K562 (cell line): ENCODE results near the gene COPS6. TPM values are rescaled to one million over a fixed set of nuclear protein-coding genes. Genes with fewer than 3 reads are reported as not detected.

ENCODE experiments used
- ATAC-seq: fragments of 200-7000 bp; cut with Tn5 transposase; 3 replicates; pipeline ENCODE4 v1.9.1; 2020; ENCODE audit warnings: moderate library complexity
- BruUV-seq: library from RNA; stranded (reverse); fragments of 400-500 nt; replicated peaks from 2 replicates; lab custom pipeline; 2021; lab: Mats Ljungman, UMichigan
- CTCF ChIA-PET: fragments of 300-600 bp; formaldehyde crosslinking; extraction: SDS; loops from one replicate; lab custom pipeline; 2021; ENCODE audit warnings: low intra/inter-chr PET ratio; lab: Yijun Ruan, JAX
- POLR2A ChIA-PET: fragments of 300-600, 350-650 bp; sonication (Branson Sonifier 250); formaldehyde crosslinking; extraction: SDS; loops from one replicate; lab custom pipeline; 2021; ENCODE audit warnings: antibody characterized with exemption, inconsistent platforms; lab: Yijun Ruan, JAX
- DNase-seq, 4 experiments: peaks; one replicate each; pipeline versions ENCODE4 v3.0.0 to v3.0.0-alpha.2; 2011 to 2018; ENCODE audit warnings: low spot score in 3 of 4, mixed read lengths in 3 of 4; ENCODE audit errors: extremely low read depth in 1 of 4
- FAIRE-seq: peaks from 2 replicates; lab custom pipeline; 2011; peaks lifted over from hg19 to GRCh38; lab: Jason Lieb, UNC
- H2AFZ ChIP-seq: 2 replicates; pipeline ENCODE4 v1.6.0; 2011; ENCODE audit warnings: low read depth, low read length, control low read depth, inconsistent platforms
- H3K27ac ChIP-seq: fragments of 200-600 bp; 3 replicates; pipeline ENCODE4 v1.8.0; 2011; ENCODE audit warnings: low read depth, mild to moderate bottlenecking, control low read depth, inconsistent platforms, low read length, moderate library complexity, mixed read lengths; ENCODE audit errors: extremely low read depth
- H3K27me3 ChIP-seq, 2 experiments: fragments of 300-600 bp in 1 of 2; 2 replicates in 1 of 2; 3 replicates in 1 of 2; pipeline versions ENCODE4 v1.6.0 to v1.8.0; 2011; ENCODE audit warnings: inconsistent platforms in 2 of 2, low read length in 2 of 2, mild to moderate bottlenecking in 1 of 2, mixed read lengths in 1 of 2, moderate library complexity in 1 of 2; ENCODE audit not compliant: control insufficient read depth in 2 of 2, insufficient read depth in 2 of 2
- H3K36me3 ChIP-seq: fragments of 300-600 bp; 3 replicates; pipeline ENCODE4 v1.8.0; 2011; ENCODE audit warnings: mild to moderate bottlenecking, low read length, inconsistent platforms; ENCODE audit not compliant: control insufficient read depth, insufficient read depth
- H3K4me1 ChIP-seq, 2 experiments: fragments of 200-600 bp in 1 of 2; replicated peaks in 1 of 2; 2 replicates in 1 of 2; 3 replicates in 1 of 2; pipeline versions ENCODE4 v1.5.1 to v1.8.0; 2011; ENCODE audit warnings: inconsistent platforms in 2 of 2, low read length in 2 of 2, mild to moderate bottlenecking in 1 of 2, mixed read lengths in 1 of 2, moderate library complexity in 1 of 2; ENCODE audit not compliant: control insufficient read depth in 2 of 2, insufficient read depth in 2 of 2
- H3K4me2 ChIP-seq: 2 replicates; pipeline ENCODE4 v1.6.1; 2011; ENCODE audit warnings: low read length, control low read depth, inconsistent platforms, mixed read lengths; ENCODE audit not compliant: insufficient read depth
- H3K4me3 ChIP-seq: fragments of 200-600 bp; sonication (generic), shearing (Covaris generic); 2 replicates; pipeline ENCODE4 v1.5.1; 2016; ENCODE audit warnings: control low read depth, inconsistent platforms
- H3K79me2 ChIP-seq: fragments of 200-600 bp; 3 replicates; pipeline ENCODE4 v1.8.0; 2011; ENCODE audit warnings: low read length, inconsistent platforms; ENCODE audit not compliant: control insufficient read depth, insufficient read depth
- H3K9ac ChIP-seq, 2 experiments: 2 replicates each; pipeline versions ENCODE4 v1.6.0 to v1.6.1; 2011; ENCODE audit warnings: low read depth in 2 of 2, low read length in 2 of 2, control low read depth in 1 of 2, inconsistent platforms in 1 of 2, mild to moderate bottlenecking in 1 of 2, mixed read lengths in 1 of 2; ENCODE audit not compliant: insufficient read depth in 1 of 2
- H3K9me1 ChIP-seq: one replicate; pipeline ENCODE4 v1.6.0; 2011; ENCODE audit warnings: inconsistent platforms, mild to moderate bottlenecking, low read length, moderate library complexity; ENCODE audit not compliant: control insufficient read depth, insufficient read depth
- H3K9me3 ChIP-seq: replicated peaks from 2 replicates; pipeline ENCODE4 v1.5.1; 2011; ENCODE audit warnings: low read depth, low read length, inconsistent platforms; ENCODE audit not compliant: control insufficient read depth, insufficient read depth
- H4K20me1 ChIP-seq: replicated peaks from 2 replicates; pipeline ENCODE4 v1.6.1; 2011; ENCODE audit warnings: low read length, inconsistent platforms, mixed read lengths; ENCODE audit not compliant: control insufficient read depth, insufficient read depth
- BCL6 ChIP-seq: fragments of 250-450 bp; sonication (Bioruptor Pico); IDR thresholded peaks from 2 replicates; pipeline ENCODE4 v1.4.0; 2020
- HNRNPL ChIP-seq: fragments of 200-400 bp; formaldehyde crosslinking; IDR thresholded peaks from 2 replicates; pipeline ENCODE4 v1.6.1; 2017; ENCODE audit warnings: low read depth, mild to moderate bottlenecking, low read length
- HNRNPUL1 ChIP-seq: fragments of 200-400 bp; formaldehyde crosslinking; IDR thresholded peaks from 2 replicates; pipeline ENCODE4 v1.6.1; 2017; ENCODE audit warnings: low read length
- NFATC3 ChIP-seq: fragments of 450-650 bp; IDR thresholded peaks from 2 replicates; pipeline ENCODE4 v1.6.1; 2017; ENCODE audit warnings: mild to moderate bottlenecking
- PHF8 ChIP-seq: fragments of 200-600 bp; sonication (generic); IDR thresholded peaks from 2 replicates; pipeline ENCODE4 v1.6.1; 2012; ENCODE audit warnings: mixed run types, mild to moderate bottlenecking, inconsistent platforms, low read length, moderate library complexity, borderline replicate concordance
- RBFOX2 ChIP-seq: fragments of 200-400 bp; formaldehyde crosslinking; IDR thresholded peaks from 2 replicates; pipeline ENCODE4 v1.6.1; 2017; ENCODE audit warnings: low read depth, mild to moderate bottlenecking, low read length, moderate library complexity
- SOX6 ChIP-seq: fragments of 450-650 bp; IDR thresholded peaks from 2 replicates; pipeline ENCODE4 v1.6.1; 2014; ENCODE audit warnings: mild to moderate bottlenecking
- ZFPM2 ChIP-seq: fragments of 250-450 bp; sonication (Bioruptor Pico); IDR thresholded peaks from 2 replicates; pipeline ENCODE4 v1.5.1; 2022; ENCODE audit warnings: mild to moderate bottlenecking
- ZNF143 ChIP-seq: sonication (generic); formaldehyde crosslinking; IDR thresholded peaks from 2 replicates; pipeline ENCODE4 v1.9.0; 2022; ENCODE audit warnings: mild to moderate bottlenecking, missing genetic modification reagents
- ZNF384 ChIP-seq: IDR thresholded peaks from 2 replicates; pipeline ENCODE4 v1.6.1; 2012; ENCODE audit warnings: low read depth, low read length, improper control_type of control experiment
- ZNF431 ChIP-seq: sonication (generic); formaldehyde crosslinking; IDR thresholded peaks from 2 replicates; pipeline ENCODE4 v1.8.0; 2022; ENCODE audit warnings: mild to moderate bottlenecking, missing genetic modification reagents
- ZNF507 ChIP-seq: conservative IDR thresholded peaks from 2 replicates; pipeline ENCODE4 v1.6.1; 2017; ENCODE audit warnings: missing genetic modification characterization, missing compliant biosample characterization
- WGBS: fragments of 100-300 bp; shearing (Covaris generic); methylation state at CpG from one replicate; pipeline ENCODE4 v1.1.6; 2016; ENCODE audit warnings: low coverage, mixed read lengths; ENCODE audit not compliant: insufficient coverage; ENCODE audit errors: missing lambda C conversion rate; 5-methylcytosine and 5-hydroxymethylcytosine counted together
- in situ Hi-C: fragments of 300-500 bp; cut with MboI; formaldehyde crosslinking; loops from 4 replicates; pipeline ENCODE4 v1.15.0; 2018; ENCODE audit warnings: inconsistent platforms, mixed read lengths
- intact Hi-C: fragments of 100-400 bp; cut with micrococcal nuclease; formaldehyde crosslinking; loops from 2 replicates; pipeline ENCODE4 v1.14.2; 2022
- polyA plus RNA-seq, 8 experiments: library from polyadenylated mRNA; depleted of rRNA in 4 of 8; stranded (reverse) in 5 of 8; unstranded in 3 of 8; fragments of >200 nt; fragmentation: Nextera tagmentation in 2 of 8; fragmentation: Illumina TruSeq in 1 of 8; extraction: Ambion mirVana in 2 of 8; extraction: Trizol in 1 of 8; gene quantifications; 2 replicates each; pipeline versions ENCODE4 v1.2.1 to v1.2.3, GENCODE V29; 2011 to 2014; ENCODE audit warnings: inconsistent platforms in 1 of 8, missing spikeins in 1 of 8
- total RNA-seq, 7 experiments: library from RNA; depleted of rRNA in 6 of 7; stranded (reverse); fragments of >200 nt in 6 of 7; fragmentation: Illumina TruSeq in 2 of 7; extraction: Trizol in 2 of 7; gene quantifications; 2 replicates each; pipeline versions ENCODE4 v1.2.1 to v1.2.3, GENCODE V29; 2011 to 2021; ENCODE audit warnings: low replicate concordance in 1 of 7
- TF ChIP-seq, protein P1 (sequence below): sonication (generic); IDR thresholded peaks from 2 replicates; pipeline ENCODE4 v1.6.1; 2016
- TF ChIP-seq, protein P2 (sequence below): fragments of 450-650 bp; IDR thresholded peaks from one replicate; pipeline ENCODE4 v1.6.1; 2018; ENCODE audit warnings: mild to moderate bottlenecking, moderate library complexity; ENCODE audit not compliant: partially characterized antibody

Gene COPS6
- total and polyA plus RNA-seq, 9 of the 15 experiments (the other 6 are each of a cell fraction or from before 2014, with no cell fraction given): 63.0 to 331 (median 168) TPM

DNA sequence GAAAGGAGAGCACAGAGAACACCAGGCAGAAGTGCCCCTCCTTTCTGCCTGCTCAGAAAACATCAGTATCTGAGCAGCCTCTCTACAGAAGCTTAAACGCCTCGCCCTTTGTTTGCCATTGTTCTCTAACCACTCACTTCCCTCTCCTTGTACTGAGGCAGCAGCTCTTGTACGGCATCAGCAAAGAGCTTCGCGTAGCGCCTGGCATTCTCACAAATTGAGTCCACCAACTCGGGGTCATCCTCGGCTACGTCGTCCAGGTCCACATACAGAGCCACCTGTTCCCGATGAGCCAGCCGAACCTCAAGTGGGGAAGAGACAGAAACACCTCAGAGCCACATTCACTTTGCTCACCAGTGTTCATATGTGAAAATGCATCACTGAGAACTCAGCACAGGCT lies 10.7 kb downstream of the COPS6 start:
- ChIA-PET POLR2A (interaction anchor here (0.6 to 4.6 kb wide), 5 partner anchors 9 to 86 kb away, joined by 4 to 115 read pairs (median 4); partner anchors contain the start of genes COPS6 and MBLAC1), CTCF (no interaction called here)
- Histone ChIP-seq H3K9me3 (no peaks in the 10 kb centered on the region), H3K79me2 (peaks cover 60% of the 10 kb centered on the region), H3K9ac (peak overlapping the region; percentile 74 to 99), H3K4me3 (peak overlapping the region; percentile 98), H2AFZ (no peak overlapping the region), H3K4me1 (peaks cover 9 to 41% of the 10 kb centered on the region in 2 experiments; a peak in 4 of 5 replicates), H3K36me3 (peaks cover 73% of the 10 kb centered on the region), H3K27me3 (no peaks in the 10 kb centered on the region), H3K4me2 (peak overlapping the region; percentile 92), H3K9me1 (peaks cover 3% of the 10 kb centered on the region), H4K20me1 (peaks cover 38% of the 10 kb centered on the region), H3K27ac (peak overlapping the region; percentile 100; the same call in 2 of the 3 replicates)
- TF ChIP-seq HNRNPUL1 (no peak), RBFOX2 (peak; percentile 59; the same call in 1 of the 2 replicates)
- no TSS peak for BruUV-seq
- in situ Hi-C loops (no loop called here), intact Hi-C loops (no loop called here)
- WGBS: 94% methylated on average over 12 of the region's 12 CpGs
- DNase-seq (no peak), ATAC-seq (no peak), FAIRE-seq (no peak)

DNA sequence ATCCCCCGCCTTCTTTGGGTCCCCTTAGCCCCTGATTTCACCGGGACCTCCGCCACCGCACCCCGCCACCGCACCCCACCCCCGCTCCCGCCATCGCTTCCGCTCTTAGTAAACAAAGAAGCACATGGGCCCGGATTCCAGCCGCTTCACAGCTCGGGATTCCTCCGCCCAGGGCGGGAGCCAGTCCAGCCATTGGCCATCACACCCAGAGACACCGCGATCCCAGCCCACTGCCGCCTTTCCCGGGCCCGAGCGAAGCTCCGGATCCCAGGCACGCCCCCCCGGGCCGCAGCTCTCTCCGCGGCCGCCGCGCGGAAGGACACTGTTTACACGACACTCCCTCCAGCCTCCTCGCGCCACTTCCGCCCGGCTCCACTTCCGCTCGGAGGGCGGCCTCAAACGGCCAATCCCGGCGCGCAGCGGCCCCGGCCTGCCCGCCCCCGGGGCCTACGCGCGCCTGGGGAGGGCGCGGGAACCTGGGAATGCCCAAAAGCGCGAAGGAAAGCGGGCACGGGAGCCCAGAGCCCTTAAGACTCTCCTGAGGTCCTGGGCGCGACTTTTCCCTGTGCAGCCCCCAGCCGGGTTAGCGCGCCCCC lies 11.7 kb downstream of the COPS6 start:
- under 1% methylated on average over 61 of the region's 61 CpGs for WGBS
- H3K27me3 ChIP-seq: no peaks in the 10 kb centered on the region
- H3K9ac ChIP-seq: peak overlapping the region; percentile 99 to 100
- peak overlapping the region; percentile 98 for H3K4me3 ChIP-seq
- H3K36me3 ChIP-seq: peaks cover 68% of the 10 kb centered on the region
- in situ Hi-C loops: no loop called here
- H3K4me2 ChIP-seq: peak overlapping the region; percentile 92
- intact Hi-C loops: loop anchor here (1.0 to 2.0 kb wide), 3 partner anchors 18 to 27 kb away; partner anchors contain the start of genes CNPY4 and TAF6
- peaks cover 9 to 41% of the 10 kb centered on the region in 2 experiments; a peak in 4 of 5 replicates for H3K4me1 ChIP-seq
- DNase-seq: peak; percentile 88 to 98 (median 92)
- H3K9me1 ChIP-seq: peaks cover 3% of the 10 kb centered on the region
- H3K79me2 ChIP-seq: peaks cover 56% of the 10 kb centered on the region
- peaks cover 34% of the 10 kb centered on the region for H4K20me1 ChIP-seq
- peak; percentile 62 for FAIRE-seq
- BruUV-seq: no TSS peak
- CTCF ChIA-PET: no interaction called here
- H3K27ac ChIP-seq: peak overlapping the region; percentile 100
- H2AFZ ChIP-seq: peak overlapping the region; percentile 91; the same call in 1 of the 2 replicates
- H3K9me3 ChIP-seq: no peaks in the 10 kb centered on the region
- POLR2A ChIA-PET: interaction anchor here (0.7 to 4.6 kb wide), 11 partner anchors 10 to 339 kb away, joined by 3 to 115 read pairs (median 5); partner anchors contain the start of genes COPS6, MBLAC1 and ZNF3
- ATAC-seq: peak; percentile 91
- TF ChIP-seq ZFPM2 (CRISPR knock-in tag) (no peak), HNRNPUL1 (no peak), NFATC3 (no peak), BCL6 (CRISPR knock-in tag) (no peak), PHF8 (peak; percentile 17; the same call in 1 of the 2 replicates), HNRNPL (no peak), ZNF384 (peak; percentile 30; the same call in 1 of the 2 replicates), ZNF431 (CRISPR knock-in tag) (0 out of 2 replicates have a peak, but pooled peaks have one; percentile 11), ZNF143 (CRISPR knock-in tag) (no peak), SOX6 (peak; percentile 17; the same call in 1 of the 2 replicates), ZNF507 (tag) (no peak)
- TF ChIP-seq, protein P1, sequence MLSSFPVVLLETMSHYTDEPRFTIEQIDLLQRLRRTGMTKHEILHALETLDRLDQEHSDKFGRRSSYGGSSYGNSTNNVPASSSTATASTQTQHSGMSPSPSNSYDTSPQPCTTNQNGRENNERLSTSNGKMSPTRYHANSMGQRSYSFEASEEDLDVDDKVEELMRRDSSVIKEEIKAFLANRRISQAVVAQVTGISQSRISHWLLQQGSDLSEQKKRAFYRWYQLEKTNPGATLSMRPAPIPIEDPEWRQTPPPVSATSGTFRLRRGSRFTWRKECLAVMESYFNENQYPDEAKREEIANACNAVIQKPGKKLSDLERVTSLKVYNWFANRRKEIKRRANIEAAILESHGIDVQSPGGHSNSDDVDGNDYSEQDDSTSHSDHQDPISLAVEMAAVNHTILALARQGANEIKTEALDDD: no peak
- TF ChIP-seq, protein P2, sequence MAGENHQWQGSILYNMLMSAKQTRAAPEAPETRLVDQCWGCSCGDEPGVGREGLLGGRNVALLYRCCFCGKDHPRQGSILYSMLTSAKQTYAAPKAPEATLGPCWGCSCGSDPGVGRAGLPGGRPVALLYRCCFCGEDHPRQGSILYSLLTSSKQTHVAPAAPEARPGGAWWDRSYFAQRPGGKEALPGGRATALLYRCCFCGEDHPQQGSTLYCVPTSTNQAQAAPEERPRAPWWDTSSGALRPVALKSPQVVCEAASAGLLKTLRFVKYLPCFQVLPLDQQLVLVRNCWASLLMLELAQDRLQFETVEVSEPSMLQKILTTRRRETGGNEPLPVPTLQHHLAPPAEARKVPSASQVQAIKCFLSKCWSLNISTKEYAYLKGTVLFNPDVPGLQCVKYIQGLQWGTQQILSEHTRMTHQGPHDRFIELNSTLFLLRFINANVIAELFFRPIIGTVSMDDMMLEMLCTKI: no peak
